ENCODE results near the gene SNX20.

GRCh38 chr16:50705436-50706110 is 24.5 kb upstream of the SNX20 start:
- TF ChIP-seq CTCF (IDR thresholded peaks at IDR 0.05) = no peak
- TF ChIP-seq POLR2A (IDR thresholded peaks at IDR 0.05) = no peak
